GM21381 (cell line): Measurements from ENCODE around the gene LRIG2.
"Not testable (repeated sequence)": the region's sequence is repeated elsewhere in the genome, so short reads cannot be mapped to it uniquely, and the experiment has no call there.

Experiments
- ATAC-seq: cut with Tn5 transposase; IDR thresholded peaks from one replicate; pipeline ENCODE4 v1.9.1; 2021; ENCODE audit warnings: mild to moderate bottlenecking, moderate library complexity; ENCODE audit not compliant: unreplicated experiment

LRIG2 gene

DNA sequence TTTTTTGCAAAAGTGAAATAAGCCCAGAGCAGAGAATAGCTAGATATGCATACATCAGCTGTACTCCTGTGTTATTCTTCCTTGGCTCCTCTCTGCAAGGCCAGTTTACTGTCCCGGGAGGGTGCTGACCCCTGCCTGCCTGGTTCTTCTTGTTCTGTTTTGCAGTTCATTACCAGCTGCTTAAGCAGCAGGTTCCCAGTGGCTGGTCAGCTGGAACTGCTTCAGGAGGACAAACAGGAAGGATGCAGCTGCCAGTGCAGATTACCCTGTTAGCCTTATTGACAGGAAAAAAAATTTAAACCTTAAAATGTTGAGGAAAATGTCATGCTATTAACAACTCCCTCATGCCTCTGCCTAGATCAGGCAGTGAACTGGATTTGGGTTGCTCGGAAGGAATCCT lies 16.0 kb upstream of the LRIG2 start:
- no peak for ATAC-seq

DNA sequence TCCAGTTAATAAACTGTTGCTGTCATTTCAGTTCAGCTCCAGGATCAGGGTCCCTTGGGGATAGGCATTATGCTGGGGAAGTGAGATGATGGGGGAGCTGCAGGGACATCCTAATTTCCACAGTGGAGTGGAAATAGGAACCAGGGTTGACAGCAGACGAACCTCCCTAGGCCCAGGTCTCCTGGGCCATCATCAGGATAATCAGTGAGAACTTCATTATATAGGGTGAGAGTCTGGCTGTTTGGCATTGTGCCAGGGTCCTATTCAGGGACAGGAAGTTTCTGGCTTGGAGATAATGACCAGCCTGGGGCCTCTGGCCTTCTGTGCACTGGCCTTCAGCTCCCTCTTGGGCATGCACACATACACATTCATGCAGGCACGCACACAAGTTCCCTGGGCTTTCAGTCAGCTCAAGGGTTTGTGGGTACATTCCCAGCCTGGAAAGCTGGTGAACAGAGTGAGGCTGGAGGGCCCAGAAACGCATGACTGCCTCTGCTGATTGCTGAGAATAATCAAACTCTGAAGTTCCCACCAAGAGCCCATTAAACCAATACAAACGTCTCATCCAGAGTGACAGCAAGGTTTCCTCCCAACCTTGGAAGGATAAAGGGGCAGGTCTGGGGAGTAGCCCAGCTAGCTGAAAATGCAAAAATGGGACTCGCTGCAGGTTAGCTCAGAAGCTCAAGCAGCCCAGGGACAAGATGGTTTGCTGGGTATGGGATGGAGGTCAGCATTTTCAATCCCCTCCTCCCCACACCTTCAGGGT lies 13.9 kb upstream of the LRIG2 start:
- no peak for ATAC-seq

DNA sequence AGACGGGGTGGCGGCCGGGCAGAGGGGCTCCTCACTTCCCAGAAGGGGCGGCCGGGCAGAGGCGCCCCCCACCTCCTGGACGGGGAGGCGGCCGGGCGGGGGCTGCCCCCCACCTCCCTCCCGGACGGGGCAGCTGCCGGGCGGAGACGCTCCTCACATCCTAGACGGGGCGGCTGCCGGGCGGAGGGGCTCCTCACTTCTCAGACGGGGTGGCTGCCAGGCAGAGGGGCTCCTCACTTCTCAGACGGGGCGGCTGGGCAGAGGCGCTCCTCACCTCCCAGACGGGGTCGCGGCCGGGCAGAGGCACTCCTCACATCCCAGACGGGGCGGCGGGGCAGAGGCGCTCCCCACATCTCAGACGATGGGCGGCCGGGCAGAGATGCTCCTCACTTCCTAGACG lies 9.5 kb upstream of the LRIG2 start:
- not testable (repeated sequence) for ATAC-seq

DNA sequence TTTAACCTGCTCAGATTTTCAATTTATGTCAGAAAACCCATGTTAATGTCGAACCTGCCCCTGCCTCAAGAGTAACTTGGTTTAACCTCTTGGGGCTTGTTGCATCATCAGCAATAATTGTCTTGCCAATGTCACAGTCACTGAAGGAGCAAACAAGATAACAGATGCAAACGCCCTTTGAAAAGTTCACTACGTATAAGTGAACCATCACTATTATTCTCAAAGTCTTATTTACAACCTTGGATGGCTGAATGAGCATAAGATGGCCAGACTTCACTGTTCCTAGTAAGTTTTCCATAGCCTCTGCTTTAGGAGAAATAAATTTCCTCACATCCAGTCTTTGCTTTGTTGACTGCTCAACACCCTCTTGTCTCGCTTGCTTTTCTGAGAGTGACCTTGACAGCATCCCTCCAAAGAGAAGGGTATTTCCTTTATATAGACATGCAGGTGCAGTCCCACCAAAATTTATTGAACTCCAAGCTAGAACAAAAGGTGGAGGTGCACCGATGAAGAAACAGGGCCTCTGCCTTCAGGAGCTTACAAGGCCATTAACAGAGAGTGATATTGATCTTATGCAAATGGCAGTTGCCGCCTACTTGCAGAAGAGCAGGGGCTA lies 749 bp upstream of the LRIG2 start:
- ATAC-seq: no peak

DNA sequence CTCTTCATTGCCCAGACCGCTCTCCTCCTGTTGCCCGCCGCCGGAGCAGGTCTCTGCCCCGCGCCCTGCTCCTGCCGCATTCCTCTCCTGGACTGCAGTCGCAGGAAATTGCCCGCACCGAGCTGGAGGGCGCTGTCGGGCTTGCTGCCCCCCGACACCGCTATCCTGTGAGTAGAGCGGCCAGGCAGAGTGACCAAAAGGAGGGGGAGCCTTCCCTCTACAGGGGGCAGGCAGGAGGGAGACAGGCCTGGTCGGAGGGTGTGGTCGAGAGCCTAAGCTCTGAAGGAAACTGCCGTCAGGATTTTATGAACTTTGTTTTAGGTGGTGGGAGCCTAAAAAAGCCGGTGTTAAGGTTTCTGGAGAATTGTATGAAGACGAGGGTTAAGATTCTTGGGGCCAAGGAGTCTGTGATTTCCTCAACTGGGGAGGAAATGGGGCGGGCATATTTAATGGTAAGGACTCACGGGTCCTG lies 517 bp downstream of the LRIG2 start:
- peak; percentile 26 for ATAC-seq

DNA sequence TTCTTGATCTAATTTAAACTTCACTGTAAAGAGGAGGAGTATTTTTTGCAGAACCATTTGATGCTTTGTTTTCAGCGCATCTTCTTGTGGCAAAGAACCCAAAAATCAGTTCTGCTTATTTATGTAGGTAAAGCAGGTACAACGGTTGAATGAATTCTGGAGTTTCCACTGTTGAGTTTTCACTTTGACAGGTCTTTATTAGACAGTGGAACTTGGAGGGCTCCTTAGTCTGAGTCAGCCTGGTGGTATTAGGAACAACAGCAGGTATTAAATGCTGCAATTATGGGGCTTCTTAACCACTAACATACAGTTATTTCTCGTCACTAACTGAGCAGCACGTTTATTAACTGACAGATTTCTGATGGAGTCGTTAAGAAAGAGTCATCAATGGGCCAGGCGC lies 1.2 kb downstream of the LRIG2 start:
- ATAC-seq: no peak

DNA sequence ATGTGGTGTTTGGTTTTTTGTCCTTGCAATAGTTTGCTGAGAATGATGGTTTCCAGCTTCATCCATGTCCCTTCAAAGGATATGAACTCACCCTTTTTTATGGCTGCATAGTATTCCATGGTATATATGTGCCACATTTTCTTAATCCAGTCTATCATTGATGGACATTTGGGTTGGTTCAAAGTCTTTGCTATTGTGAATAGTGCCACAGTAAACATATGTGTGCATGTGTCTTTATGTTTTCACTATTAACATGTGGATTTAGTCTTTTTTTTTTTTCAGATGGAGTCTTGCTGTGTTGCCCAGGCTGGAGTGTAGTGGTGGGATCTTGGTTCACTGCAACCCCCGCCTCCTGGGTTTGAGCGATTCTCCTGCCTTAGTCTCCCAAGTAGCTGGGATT lies 5.0 kb downstream of the LRIG2 start:
- ATAC-seq: not testable (repeated sequence)

DNA sequence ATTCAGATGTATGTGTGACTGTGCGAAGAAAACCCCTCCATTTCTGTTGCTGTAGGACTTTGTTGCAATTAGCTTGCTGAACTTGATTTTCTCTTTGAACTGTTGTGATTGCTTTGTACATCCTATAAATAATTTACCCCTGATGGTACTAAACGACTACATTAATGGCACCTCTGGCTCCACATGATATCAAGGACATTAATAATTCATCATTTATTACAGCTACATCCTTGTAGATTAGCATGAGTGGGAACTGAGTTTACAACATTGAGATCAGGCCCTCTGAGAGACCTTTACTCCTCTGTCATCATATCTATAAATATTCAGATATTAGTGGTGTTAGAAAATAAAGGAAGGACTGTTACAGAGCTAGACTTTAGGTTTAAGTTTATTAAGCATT lies 13.5 kb downstream of the LRIG2 start:
- no peak for ATAC-seq

DNA sequence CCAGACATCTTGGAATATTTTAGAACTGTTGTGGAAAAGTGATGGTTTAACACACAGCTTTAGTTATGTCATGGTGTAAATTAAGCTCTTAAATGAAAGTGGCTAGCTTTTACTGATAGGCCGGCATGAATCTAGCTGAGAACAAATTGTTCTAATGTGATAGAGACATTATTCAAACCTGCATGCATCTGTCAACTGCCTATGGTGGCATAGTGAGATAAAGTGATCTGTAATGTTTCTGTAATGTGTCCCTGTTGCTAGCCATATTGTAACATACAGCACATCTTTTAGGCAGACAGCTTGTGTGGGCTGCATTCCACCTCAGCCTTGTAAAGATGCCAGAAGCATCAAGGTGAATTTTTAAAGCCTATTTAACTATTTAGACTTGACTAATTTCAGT lies 16.0 kb downstream of the LRIG2 start:
- no peak for ATAC-seq

DNA sequence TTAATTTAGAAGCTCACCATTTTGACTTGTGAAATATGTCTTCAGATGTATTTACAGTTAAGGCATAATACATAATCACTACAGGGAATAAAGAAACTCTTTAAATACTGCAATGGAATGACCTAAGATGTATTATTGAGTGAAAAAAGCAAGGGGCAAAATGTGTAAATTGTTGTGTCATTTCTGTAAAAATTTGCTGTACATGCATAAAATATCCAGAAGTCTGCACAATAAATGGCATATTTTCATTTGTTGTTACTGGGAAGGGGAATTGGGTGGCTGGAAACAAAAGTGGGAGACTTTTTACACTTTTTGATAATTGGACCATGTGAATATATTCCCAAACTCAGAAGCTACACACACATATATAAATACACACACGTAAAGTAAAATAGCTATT lies 17.1 kb downstream of the LRIG2 start:
- no peak for ATAC-seq

DNA sequence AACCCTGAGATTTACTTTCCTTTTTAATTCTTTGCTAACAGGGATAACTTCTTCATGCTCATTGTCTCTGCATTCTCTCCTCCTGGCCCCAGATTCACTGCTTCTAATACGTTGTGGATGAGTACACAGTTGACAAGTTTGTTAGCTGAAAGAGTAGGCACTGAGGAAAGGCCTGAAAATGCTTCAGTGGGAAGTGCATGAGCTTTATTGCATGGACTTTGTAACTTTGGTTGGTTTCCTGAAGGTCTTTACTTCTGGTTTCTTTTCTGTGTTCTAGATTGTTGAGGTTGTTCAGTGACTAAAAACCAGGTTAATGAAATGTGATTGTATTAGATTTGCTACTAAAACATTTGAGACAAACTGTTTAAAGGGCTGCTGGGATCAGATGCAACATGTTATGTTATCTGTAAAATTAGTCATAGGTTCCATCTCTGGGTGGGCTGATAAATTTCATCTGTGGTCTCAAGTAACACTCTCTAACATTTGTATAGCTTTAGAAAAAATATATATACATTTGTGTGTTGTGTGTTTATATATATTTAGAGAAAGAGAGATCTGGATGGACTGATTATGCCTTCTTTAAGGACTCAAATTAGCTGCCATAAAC lies 19.1 kb downstream of the LRIG2 start:
- ATAC-seq: no peak

DNA sequence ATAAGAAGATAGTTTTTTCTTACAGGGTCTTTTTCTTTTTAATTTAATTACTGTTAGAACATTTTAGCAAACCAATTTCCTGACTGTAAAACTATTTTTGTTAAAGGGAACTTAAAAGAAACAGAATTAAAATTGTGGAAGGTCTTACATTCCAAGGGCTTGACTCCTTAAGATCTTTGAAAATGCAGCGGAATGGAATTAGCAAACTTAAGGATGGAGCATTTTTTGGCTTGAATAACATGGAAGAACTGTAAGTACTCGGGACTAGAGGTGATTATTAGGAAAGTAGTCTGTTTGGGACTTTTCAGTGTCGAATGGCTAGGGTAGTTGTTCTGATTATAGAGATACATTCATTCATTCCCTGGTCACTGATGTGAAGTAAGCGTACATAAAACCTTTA lies 21.5 kb downstream of the LRIG2 start:
- ATAC-seq: no peak

DNA sequence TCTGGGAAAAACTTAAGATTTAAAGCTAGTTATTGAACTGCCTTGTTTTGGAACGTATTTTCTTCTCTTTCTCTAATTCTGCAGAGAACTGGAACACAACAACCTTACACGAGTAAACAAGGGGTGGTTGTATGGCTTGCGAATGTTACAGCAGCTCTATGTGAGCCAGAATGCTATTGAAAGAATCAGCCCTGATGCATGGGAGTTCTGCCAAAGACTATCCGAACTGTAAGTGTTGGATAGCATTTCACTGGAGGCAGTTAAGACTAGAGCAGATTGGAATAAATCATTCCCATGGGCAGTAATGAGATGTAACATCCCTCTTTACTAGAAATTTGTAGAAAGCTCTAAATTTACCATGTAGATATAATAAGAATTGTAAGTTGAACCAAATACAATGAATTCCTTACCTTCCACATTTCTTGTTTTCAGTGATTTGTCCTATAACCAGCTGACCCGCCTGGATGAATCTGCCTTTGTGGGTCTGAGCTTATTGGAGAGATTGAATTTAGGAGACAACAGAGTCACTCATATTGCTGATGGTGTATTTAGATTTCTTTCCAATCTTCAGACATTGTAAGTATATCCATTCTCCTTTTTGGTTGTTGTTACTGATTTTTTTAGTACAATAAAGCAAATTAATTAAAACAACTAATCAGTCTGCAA lies 22.9 kb downstream of the LRIG2 start:
- no peak for ATAC-seq

DNA sequence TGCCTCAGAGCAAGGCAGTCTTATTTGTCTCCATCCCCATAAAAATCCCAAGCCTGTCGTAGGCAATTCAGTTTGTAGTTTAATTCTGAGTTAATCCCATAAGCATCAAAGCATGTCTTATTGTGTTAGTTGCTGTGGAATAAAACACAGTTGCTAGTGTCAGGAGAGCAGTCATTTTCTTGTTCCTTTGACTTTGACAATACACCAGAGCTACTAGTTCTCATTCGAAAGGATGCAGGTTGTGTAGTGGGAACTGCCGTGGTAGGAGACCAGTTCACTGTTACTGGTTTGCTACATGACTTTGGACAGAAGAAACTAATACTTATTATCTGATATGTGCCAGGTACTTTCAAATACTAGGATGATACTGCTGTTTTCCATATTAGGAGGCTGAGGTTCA lies 23.5 kb downstream of the LRIG2 start:
- ATAC-seq: no peak

DNA sequence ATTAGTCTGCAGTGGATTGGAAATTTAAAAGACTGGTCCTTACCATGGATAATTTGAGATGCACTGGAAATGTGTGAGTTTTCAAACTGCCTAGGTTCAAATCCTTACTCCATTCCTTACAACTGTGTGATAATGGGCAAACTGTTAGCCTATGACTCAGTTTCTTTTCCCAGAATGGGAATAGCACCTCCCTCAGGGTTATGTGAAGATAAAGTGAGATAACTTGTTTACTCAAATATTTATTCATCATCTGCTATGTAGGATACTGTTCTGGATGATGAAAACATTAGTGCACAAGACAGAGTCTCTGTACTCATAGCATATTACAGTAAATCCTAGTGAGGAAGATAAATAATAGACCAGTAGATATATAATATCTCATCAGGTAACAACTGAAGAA lies 28.6 kb downstream of the LRIG2 start:
- no peak for ATAC-seq

DNA sequence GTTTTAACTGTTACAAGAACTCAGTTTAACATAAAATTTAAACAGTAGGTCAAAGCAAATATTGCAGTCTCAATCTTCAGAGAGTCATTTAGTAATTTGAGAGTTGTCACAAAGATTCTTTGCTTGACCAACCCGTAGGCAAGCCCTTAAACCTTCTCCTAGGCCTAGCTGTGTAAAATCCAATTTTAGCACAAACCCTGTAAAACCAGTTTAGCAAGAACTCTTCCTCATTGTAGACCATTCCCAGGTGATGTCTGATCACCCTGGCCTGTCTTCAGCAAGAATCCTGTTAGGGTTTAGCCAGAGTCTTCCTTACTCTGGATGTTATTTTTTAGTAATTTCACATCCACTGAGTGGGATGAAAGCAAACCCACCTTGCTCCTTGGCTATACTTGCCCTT lies 30.1 kb downstream of the LRIG2 start:
- no peak for ATAC-seq

DNA sequence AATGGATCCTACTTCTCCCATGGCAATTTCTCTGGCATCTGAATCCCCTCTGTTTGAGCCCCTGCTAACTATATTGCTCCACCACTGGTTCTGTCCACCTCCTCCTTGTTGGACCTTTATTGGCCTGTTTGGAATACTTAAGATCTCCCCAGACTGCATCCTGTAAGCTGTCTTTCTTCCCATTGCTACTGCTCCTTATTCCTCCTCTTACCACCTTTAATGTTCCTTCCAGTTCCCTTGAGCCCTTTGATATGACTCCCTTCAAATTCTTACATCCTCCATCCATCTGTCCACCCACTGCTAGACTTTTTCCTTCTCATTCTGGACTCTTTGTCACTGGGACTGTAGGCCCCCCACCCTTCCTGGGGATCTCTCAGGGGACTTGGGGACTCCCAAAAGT lies 31.0 kb downstream of the LRIG2 start:
- ATAC-seq: no peak

DNA sequence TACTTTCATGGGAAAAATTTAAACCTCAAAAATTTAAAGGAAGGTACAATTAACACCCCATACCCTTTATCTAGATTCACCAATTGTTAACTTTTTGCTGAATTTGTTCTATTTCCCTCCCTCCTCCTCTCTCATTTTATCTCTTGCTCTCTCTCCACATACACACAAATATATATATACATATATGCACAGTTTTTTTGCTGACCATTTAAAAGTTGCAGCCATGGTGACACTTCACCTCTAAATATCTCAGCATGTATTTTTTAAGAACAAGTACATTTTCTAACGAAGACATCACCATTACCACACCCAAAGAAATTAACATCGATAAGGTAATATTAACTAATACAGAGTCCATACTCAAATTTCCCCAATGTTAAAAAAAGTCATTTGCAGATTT lies 33.9 kb downstream of the LRIG2 start:
- ATAC-seq: no peak

DNA sequence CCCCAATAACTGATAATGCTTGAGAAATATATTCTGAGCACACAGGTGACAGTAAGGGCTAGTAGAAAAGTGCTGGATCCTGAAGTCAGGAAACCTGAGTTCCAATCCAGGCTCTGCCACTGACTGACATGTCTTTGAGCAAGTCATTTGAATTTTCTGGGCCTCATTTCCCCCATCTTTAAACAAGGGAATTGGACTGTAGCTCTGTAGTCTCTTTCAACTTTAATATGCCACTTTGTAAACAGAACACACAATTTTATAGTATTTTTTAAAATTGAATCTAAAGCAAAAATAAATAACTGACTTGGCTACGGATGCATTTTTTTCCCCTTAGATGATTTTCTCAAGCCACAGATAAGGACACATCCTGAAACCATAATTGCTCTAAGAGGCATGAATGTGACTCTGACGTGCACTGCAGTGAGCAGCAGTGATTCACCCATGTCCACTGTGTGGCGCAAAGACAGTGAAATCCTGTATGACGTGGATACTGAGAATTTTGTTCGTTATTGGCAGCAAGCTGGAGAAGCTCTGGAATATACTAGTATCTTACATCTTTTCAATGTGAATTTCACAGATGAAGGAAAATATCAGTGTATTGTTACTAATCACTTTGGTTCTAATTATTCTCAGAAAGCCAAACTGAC lies 37.0 kb downstream of the LRIG2 start:
- no peak for ATAC-seq

DNA sequence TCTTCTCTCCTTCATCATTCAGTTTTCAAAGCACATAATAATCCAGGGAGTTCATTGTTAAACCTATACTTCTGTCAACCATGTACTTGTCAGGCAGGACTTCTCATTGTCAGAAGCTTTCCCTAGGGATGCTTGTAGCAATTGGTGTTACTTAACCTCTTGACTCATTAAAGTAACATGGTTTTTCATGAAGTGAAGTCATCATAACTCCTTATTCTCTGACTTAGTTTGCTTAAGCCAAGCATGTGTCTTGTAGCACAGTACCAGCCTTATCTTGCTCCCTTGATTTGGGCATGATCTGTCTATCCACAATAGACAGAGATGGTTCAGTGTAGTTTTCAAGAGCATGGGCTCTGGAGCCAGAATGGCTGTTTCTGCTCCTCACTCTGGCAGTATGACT lies 45.3 kb downstream of the LRIG2 start:
- ATAC-seq: no peak

DNA sequence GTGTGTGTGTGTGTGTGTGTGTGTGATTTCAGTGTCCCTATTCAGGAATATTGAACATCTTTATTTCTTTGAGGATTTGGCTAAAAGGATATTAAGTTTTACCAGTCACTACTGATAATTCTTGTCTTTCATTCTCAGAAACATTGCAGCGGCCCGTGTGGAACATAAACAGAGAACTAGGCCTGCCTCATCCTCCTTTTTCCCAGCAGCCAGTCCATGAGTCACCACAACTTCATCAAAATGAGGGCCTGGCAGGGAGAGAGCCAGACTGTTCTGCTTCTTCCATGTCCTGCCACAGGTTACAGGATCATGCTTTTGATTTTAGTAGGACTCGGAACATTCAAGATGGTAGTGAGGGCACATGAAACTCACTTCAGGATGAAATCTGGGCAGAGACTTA lies 50.7 kb downstream of the LRIG2 start:
- no peak for ATAC-seq
